Keratinocyte (primary cell): Measurements from ENCODE around the gene CASK. TPM values are rescaled to one million over a fixed set of nuclear protein-coding genes. Genes with fewer than 3 reads are reported as not detected.

ENCODE experiments used
- DNase-seq: peaks from one replicate; pipeline ENCODE4 v3.0.0-alpha.2; 2011; ENCODE audit warnings: low read depth, missing footprints, low spot score
- FAIRE-seq: peaks from 2 replicates; lab custom pipeline; 2011; peaks lifted over from hg19 to GRCh38; lab: Jason Lieb, UNC
- H2AFZ ChIP-seq: 2 replicates; pipeline ENCODE4 v1.6.0; 2012; ENCODE audit warnings: low read length, control low read depth, inconsistent platforms; ENCODE audit not compliant: control insufficient read depth
- H3K27ac ChIP-seq: 2 replicates; pipeline ENCODE4 v1.5.1; 2011; ENCODE audit warnings: low read length; ENCODE audit not compliant: control insufficient read depth, insufficient read depth
- H3K27me3 ChIP-seq: 3 replicates; pipeline ENCODE4 v1.6.0; 2011; ENCODE audit warnings: low read length; ENCODE audit not compliant: control insufficient read depth, insufficient read depth; ENCODE audit errors: extremely low read depth
- H3K36me3 ChIP-seq, 2 experiments: 2 replicates in 1 of 2; 3 replicates in 1 of 2; pipeline ENCODE4 v1.5.1; 2011; ENCODE audit warnings: low read length in 2 of 2, mild to moderate bottlenecking in 1 of 2; ENCODE audit not compliant: control insufficient read depth in 2 of 2, insufficient read depth in 2 of 2; ENCODE audit errors: extremely low read depth in 1 of 2
- H3K4me1 ChIP-seq: 3 replicates; pipeline ENCODE4 v1.5.1; 2011; ENCODE audit warnings: low read length; ENCODE audit not compliant: control insufficient read depth, insufficient read depth; ENCODE audit errors: extremely low read depth
- H3K4me2 ChIP-seq: 3 replicates; pipeline ENCODE4 v1.6.0; 2011; ENCODE audit warnings: low read depth, low read length; ENCODE audit not compliant: control insufficient read depth, insufficient read depth; ENCODE audit errors: extremely low read depth
- H3K4me3 ChIP-seq, 3 experiments: fragments of 200-600 bp in 1 of 3; sonication (generic) in 1 of 3; 2 replicates in 2 of 3; 3 replicates in 1 of 3; pipeline ENCODE4 v1.5.1; 2011 to 2016; ENCODE audit warnings: low read length in 3 of 3, mild to moderate bottlenecking in 3 of 3, control low read depth in 2 of 3, inconsistent platforms in 1 of 3, low read depth in 1 of 3, mixed read lengths in 1 of 3, mixed run types in 1 of 3, moderate library complexity in 1 of 3; ENCODE audit not compliant: control insufficient read depth in 2 of 3, insufficient read depth in 2 of 3; ENCODE audit errors: extremely low read depth in 1 of 3
- H3K79me2 ChIP-seq: 2 replicates; pipeline ENCODE4 v1.6.0; 2012; ENCODE audit warnings: low read length; ENCODE audit not compliant: control insufficient read depth, insufficient read depth
- H3K9ac ChIP-seq: 3 replicates; pipeline ENCODE4 v1.6.0; 2011; ENCODE audit warnings: low read length; ENCODE audit not compliant: control insufficient read depth, insufficient read depth; ENCODE audit errors: extremely low read depth
- H3K9me1 ChIP-seq: 3 replicates; pipeline ENCODE4 v1.6.0; 2011; ENCODE audit warnings: low read length; ENCODE audit not compliant: control insufficient read depth, insufficient read depth; ENCODE audit errors: extremely low read depth
- H3K9me3 ChIP-seq: 2 replicates; pipeline ENCODE4 v1.5.1; 2012; ENCODE audit warnings: low read depth, low read length; ENCODE audit not compliant: control insufficient read depth
- H4K20me1 ChIP-seq: 3 replicates; pipeline ENCODE4 v1.6.0; 2011; ENCODE audit warnings: low read length; ENCODE audit not compliant: control insufficient read depth, insufficient read depth; ENCODE audit errors: extremely low read depth
- CTCF ChIP-seq, 3 experiments: IDR thresholded peaks in 1 of 3; conservative IDR thresholded peaks in 1 of 3; optimal IDR thresholded peaks in 1 of 3; 2 replicates in 2 of 3; 3 replicates in 1 of 3; pipeline versions ENCODE3 to v1.5.1; 2011; ENCODE audit warnings: low read length in 3 of 3, mild to moderate bottlenecking in 3 of 3, moderate library complexity in 2 of 3, control low read depth in 1 of 3, inconsistent platforms in 1 of 3; ENCODE audit not compliant: insufficient read depth in 2 of 3; ENCODE audit errors: extremely low read depth in 1 of 3
- EZH2 ChIP-seq: IDR thresholded peaks from one replicate; pipeline ENCODE4 v1.6.1; 2012; ENCODE audit warnings: inconsistent platforms, mild to moderate bottlenecking, low read length, moderate library complexity
- dilution Hi-C: fragments of 300-500 bp; cut with MboI; formaldehyde crosslinking; loops from one replicate; pipeline ENCODE4 v1.7.0; 2020; ENCODE audit warnings: low sequenced_read_pairs; ENCODE audit not compliant: extremely low pct_ligation_motif_present
- polyA plus RNA-seq, 5 experiments: library from polyadenylated mRNA; depleted of rRNA in 3 of 5; stranded (reverse) in 3 of 5; stranded (forward) in 1 of 5; unstranded in 1 of 5; fragments of >200 nt; gene quantifications; 1 replicate in 1 of 5; 2 replicates in 3 of 5; 3 replicates in 1 of 5; pipeline versions ENCODE4 v1.2.1 to v1.2.3, GENCODE V29; 2011 to 2012; ENCODE audit warnings: missing spikeins in 2 of 5, low read depth in 1 of 5, low replicate concordance in 1 of 5

Gene CASK
- polyA plus RNA-seq, 1 donor (not counting 4 experiments of a cell fraction or from before 2014, with no cell fraction given) = 33.7 TPM

DNA sequence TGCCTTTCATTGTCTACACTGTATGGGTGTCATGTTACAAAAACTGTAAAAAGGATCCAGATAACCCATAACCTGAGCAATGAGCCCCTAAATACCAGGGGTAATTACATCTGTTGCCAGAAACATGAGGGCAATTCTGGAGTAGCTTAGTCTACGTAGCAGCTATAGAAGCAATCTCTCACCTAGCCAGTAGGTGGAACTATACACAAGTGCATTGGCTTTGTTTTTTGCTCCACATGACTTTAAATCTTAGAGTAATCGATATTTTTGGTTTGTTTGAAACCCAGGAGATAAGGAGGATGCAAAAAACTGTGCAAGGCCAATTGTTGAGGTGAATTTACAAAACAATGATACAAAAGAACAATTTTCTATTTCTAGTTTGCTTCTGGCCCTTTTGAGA lies 141.9 kb downstream of the CASK start:
- Histone ChIP-seq H4K20me1 (no peaks in the 10 kb centered on the region), H3K4me1 (peaks cover 7% of the 10 kb centered on the region), H3K9me1 (no peaks in the 10 kb centered on the region), H3K4me2 (no peak overlapping the region), H3K27ac (no peak overlapping the region), H3K9ac (no peak overlapping the region), H2AFZ (no peak overlapping the region), H3K4me3 (no peak overlapping the region), H3K36me3 (no peaks in the 10 kb centered on the region), H3K9me3 (no peaks in the 10 kb centered on the region), H3K79me2 (no peaks in the 10 kb centered on the region), H3K27me3 (no peaks in the 10 kb centered on the region)
- peak; percentile 49 for FAIRE-seq
- DNase-seq = no peak
- dilution Hi-C loops = no loop called here
- no peak for TF ChIP-seq EZH2
- peak; percentile 35 to 72 (median 68) for TF ChIP-seq CTCF (optimal IDR thresholded peaks at IDR 0.05 in 1 of 3, IDR thresholded peaks at IDR 0.05 in 1 of 3, conservative IDR thresholded peaks at IDR 0.05 in 1 of 3; ENCODE audit: extremely low read depth in 1 of 3, insufficient read depth in 2 of 3, low read length in 3 of 3)

DNA sequence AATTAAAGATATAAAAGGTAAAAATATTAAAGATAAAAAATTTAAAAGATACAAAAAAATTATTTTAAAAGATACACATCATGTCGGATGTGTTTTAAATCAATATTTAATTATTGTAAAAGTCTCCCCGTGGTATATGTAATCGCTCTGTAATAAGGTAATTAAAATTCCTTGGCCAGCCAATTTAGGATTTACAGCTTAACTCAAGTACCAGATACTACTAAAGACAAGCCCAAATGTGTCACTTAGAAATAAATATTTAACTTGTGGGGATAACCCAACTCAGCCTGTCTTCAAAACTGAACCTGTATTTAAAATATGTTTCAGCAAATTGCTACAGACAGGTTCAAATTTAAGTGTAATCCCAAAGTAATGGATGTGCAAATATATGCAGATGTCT lies 143.4 kb downstream of the CASK start:
- H3K4me1 ChIP-seq = peaks cover 7% of the 10 kb centered on the region
- dilution Hi-C loops = no loop called here
- H3K27me3 ChIP-seq = no peaks in the 10 kb centered on the region
- H3K9me1 ChIP-seq = no peaks in the 10 kb centered on the region
- H4K20me1 ChIP-seq = no peaks in the 10 kb centered on the region
- no peaks in the 10 kb centered on the region for H3K36me3 ChIP-seq
- TF ChIP-seq EZH2 (no peak), CTCF (optimal IDR thresholded peaks at IDR 0.05 in 1 of 3, IDR thresholded peaks at IDR 0.05 in 1 of 3, conservative IDR thresholded peaks at IDR 0.05 in 1 of 3; ENCODE audit: extremely low read depth in 1 of 3, insufficient read depth in 2 of 3, low read length in 3 of 3) (no peak)
- no peak overlapping the region for H3K27ac ChIP-seq
- no peak for FAIRE-seq
- no peaks in the 10 kb centered on the region for H3K79me2 ChIP-seq
- H3K9me3 ChIP-seq = no peaks in the 10 kb centered on the region
- H3K4me3 ChIP-seq = no peak overlapping the region
- H3K9ac ChIP-seq = no peak overlapping the region
- no peak for DNase-seq
- no peak overlapping the region for H2AFZ ChIP-seq
- no peak overlapping the region for H3K4me2 ChIP-seq
